PC-9 (cell line): ENCODE data around the gene RAB30. TPM values are rescaled to one million over a fixed set of nuclear protein-coding genes. Genes with fewer than 3 reads are reported as not detected.
A peak's percentile ranks its signal among the peaks of the same experiment; 100 is the strongest.

Source experiments
- BruUV-seq: library from RNA; stranded (reverse); fragments of 400-500 nt; replicated peaks from 2 replicates; lab custom pipeline; 2021; lab: Mats Ljungman, UMichigan
- CTCF ChIA-PET: fragments of 300-600 bp; sonication (Branson Sonifier 250); formaldehyde crosslinking; loops from one replicate; lab custom pipeline; 2022; ENCODE audit warnings: antibody characterized with exemption; lab: Charles Lee
- POLR2A ChIA-PET: fragments of 300-600 bp; sonication (Branson Sonifier 250); formaldehyde crosslinking; loops from one replicate; lab custom pipeline; 2022; ENCODE audit warnings: antibody characterized with exemption; ENCODE audit not compliant: unreplicated experiment; lab: Charles Lee
- DNase-seq, 2 experiments: peaks; one replicate each; pipeline versions ENCODE4 v3.0.0 to v3.0.0-alpha.2; 2015 to 2022; ENCODE audit warnings: mixed read lengths in 1 of 2
- H2AFZ ChIP-seq: fragments of 200-600 bp; sonication (generic); 2 replicates; pipeline ENCODE4 v1.8.1; 2017; ENCODE audit warnings: antibody characterized with exemption
- H3F3A ChIP-seq: fragments of 200-600 bp; sonication (generic); 2 replicates; pipeline ENCODE4 v1.8.1; 2017; ENCODE audit warnings: antibody characterized with exemption, mild to moderate bottlenecking, low read depth; ENCODE audit not compliant: insufficient read depth
- H3K27ac ChIP-seq: fragments of 200-600 bp; sonication (generic); 2 replicates; pipeline ENCODE4 v1.6.1; 2016; ENCODE audit warnings: mixed run types
- H3K27me3 ChIP-seq: fragments of 200-600 bp; sonication (generic); 2 replicates; pipeline ENCODE4 v1.6.1; 2016; ENCODE audit warnings: low read depth, mixed run types; ENCODE audit not compliant: insufficient read depth
- H3K36me3 ChIP-seq: fragments of 200-600 bp; sonication (generic); 2 replicates; pipeline ENCODE4 v1.6.1; 2016; ENCODE audit warnings: low read depth, mixed run types
- H3K4me1 ChIP-seq: fragments of 200-600 bp; sonication (generic); replicated peaks from 2 replicates; pipeline ENCODE4 v1.6.1; 2016; ENCODE audit warnings: mixed run types; ENCODE audit not compliant: insufficient read depth
- H3K4me2 ChIP-seq: fragments of 200-600 bp; sonication (generic); 2 replicates; pipeline ENCODE4 v1.6.1; 2017; ENCODE audit warnings: mixed run types
- H3K4me3 ChIP-seq: fragments of 200-600 bp; sonication (generic); 2 replicates; pipeline ENCODE4 v1.6.1; 2016; ENCODE audit warnings: mixed run types
- H3K79me2 ChIP-seq: fragments of 200-600 bp; sonication (generic); 2 replicates; pipeline ENCODE4 v1.6.1; 2017; ENCODE audit warnings: low read depth, mixed run types
- H3K9me2 ChIP-seq: fragments of 200-600 bp; sonication (generic); 2 replicates; pipeline ENCODE4 v1.8.1; 2017; ENCODE audit warnings: mild to moderate bottlenecking; ENCODE audit not compliant: insufficient read depth
- H3K9me3 ChIP-seq: fragments of 200-600 bp; sonication (generic); 2 replicates; pipeline ENCODE4 v1.8.1; 2016; ENCODE audit warnings: low read depth; ENCODE audit not compliant: insufficient read depth
- H4K20me1 ChIP-seq: fragments of 200-600 bp; sonication (generic); 2 replicates; pipeline ENCODE4 v1.8.1; 2017; ENCODE audit not compliant: insufficient read depth
- EZH2 ChIP-seq: fragments of 200-600 bp; sonication (generic); IDR thresholded peaks from 2 replicates; pipeline ENCODE4 v1.8.0; 2017; ENCODE audit warnings: antibody characterized with exemption, low read depth
- intact Hi-C: fragments of 100-400 bp; cut with micrococcal nuclease; formaldehyde crosslinking; loops from one replicate; pipeline ENCODE4 v1.10.0; 2022; ENCODE audit not compliant: unreplicated experiment
- total RNA-seq: library from RNA; stranded (reverse); gene quantifications from 2 replicates; pipeline ENCODE4 v1.2.3, GENCODE V29; 2021
- TF ChIP-seq, protein P1 (sequence below): fragments of 200-600 bp; sonication (generic); conservative IDR thresholded peaks from 2 replicates; pipeline ENCODE4 v1.6.1; 2017; ENCODE audit warnings: mixed run types, antibody characterized with exemption, mild to moderate bottlenecking, moderate library complexity

RAB30 gene
- total RNA-seq, 1 experiment from 2014 or later = 3.6 TPM

DNA sequence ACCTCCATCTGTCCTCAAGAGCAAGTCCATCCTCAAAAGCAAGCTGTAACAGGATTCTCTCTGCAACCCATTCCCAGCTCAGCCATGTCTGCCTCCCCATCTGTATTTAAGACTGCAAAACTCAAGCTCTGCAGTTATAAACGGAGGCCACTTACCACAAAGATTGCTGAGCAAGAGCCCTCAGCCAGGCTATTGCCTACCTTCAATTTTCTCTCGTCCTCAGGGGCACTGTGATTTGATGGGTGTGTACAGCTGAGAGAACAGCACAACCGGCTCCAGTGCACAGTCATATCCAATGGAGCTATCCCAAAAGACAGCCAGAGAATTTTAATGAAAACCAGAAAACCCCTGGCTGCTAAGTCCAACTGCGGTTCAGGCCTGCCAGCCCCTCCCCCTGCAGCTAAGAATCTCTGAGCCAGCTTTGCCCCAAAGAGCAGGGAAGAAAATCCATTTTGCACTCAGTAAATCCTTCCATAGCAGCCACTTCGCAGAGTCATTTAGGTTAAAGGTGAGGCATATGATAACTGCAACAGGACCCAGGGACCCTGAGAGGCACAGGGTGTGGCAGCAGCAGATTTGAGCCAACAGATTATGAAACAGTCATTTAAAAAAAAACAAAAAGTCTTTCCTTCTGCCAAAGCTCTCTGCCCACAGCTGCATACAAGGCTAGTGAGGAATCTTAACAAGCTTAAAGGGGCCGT is 37.6 kb downstream of the RAB30 start:
- H3F3A ChIP-seq = peaks cover 17% of the 10 kb centered on the region
- H3K9me2 ChIP-seq = no peaks in the 10 kb centered on the region
- no peaks in the 10 kb centered on the region for H3K79me2 ChIP-seq
- BruUV-seq = no TSS peak
- POLR2A ChIA-PET = interaction anchor here (0.5 to 0.6 kb wide), 4 partner anchors 8 to 328 kb away, joined by 3 to 9 read pairs (median 4); partner anchors contain the start of gene PCF11
- peak overlapping the region; percentile 41 for H3K27ac ChIP-seq
- peak overlapping the region; percentile 66 for H3K4me2 ChIP-seq
- no peaks in the 10 kb centered on the region for H3K36me3 ChIP-seq
- H3K4me1 ChIP-seq = peaks cover 23% of the 10 kb centered on the region
- DNase-seq = peak; percentile 51 to 79
- no peak overlapping the region; the same call in 1 of the 2 replicates for H3K4me3 ChIP-seq
- TF ChIP-seq, protein P1, sequence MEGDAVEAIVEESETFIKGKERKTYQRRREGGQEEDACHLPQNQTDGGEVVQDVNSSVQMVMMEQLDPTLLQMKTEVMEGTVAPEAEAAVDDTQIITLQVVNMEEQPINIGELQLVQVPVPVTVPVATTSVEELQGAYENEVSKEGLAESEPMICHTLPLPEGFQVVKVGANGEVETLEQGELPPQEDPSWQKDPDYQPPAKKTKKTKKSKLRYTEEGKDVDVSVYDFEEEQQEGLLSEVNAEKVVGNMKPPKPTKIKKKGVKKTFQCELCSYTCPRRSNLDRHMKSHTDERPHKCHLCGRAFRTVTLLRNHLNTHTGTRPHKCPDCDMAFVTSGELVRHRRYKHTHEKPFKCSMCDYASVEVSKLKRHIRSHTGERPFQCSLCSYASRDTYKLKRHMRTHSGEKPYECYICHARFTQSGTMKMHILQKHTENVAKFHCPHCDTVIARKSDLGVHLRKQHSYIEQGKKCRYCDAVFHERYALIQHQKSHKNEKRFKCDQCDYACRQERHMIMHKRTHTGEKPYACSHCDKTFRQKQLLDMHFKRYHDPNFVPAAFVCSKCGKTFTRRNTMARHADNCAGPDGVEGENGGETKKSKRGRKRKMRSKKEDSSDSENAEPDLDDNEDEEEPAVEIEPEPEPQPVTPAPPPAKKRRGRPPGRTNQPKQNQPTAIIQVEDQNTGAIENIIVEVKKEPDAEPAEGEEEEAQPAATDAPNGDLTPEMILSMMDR = no peak
- no peak for TF ChIP-seq EZH2
- intact Hi-C loops = loop anchor here (1.0 kb wide), 1 partner anchor 37 kb away; the partner anchor contains the start of gene RAB30
- CTCF ChIA-PET = no interaction called here
- no peaks in the 10 kb centered on the region for H4K20me1 ChIP-seq
- H2AFZ ChIP-seq = 0 out of 2 replicates have a peak overlapping the region, but pooled peaks have one; percentile 18
- H3K9me3 ChIP-seq = no peaks in the 10 kb centered on the region
- no peaks in the 10 kb centered on the region for H3K27me3 ChIP-seq

DNA sequence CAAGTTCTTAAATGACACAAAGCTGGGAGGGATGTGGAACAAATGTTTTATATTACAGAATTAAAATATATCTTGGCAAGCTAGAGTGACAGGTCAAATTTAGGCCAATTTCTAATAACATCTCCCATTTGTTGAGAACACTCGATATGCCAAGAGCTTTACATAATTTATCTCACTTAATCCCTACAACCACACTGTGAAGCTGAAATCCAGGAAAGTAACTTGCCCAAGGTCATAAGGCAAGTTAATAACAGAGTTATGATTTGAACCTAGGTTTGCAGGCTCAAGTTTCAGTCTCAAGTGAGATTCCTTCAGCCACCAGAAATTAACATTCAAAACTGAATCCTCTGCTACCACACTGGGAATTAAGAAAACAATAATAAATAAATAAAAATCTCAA is 38.3 kb downstream of the RAB30 start:
- no peaks in the 10 kb centered on the region for H3K9me2 ChIP-seq
- no peaks in the 10 kb centered on the region for H4K20me1 ChIP-seq
- no peaks in the 10 kb centered on the region for H3K36me3 ChIP-seq
- no peaks in the 10 kb centered on the region for H3K79me2 ChIP-seq
- H3K4me2 ChIP-seq = peak overlapping the region; percentile 66; the same call in 1 of the 2 replicates
- H2AFZ ChIP-seq = no peak overlapping the region
- ChIA-PET CTCF (no interaction called here), POLR2A (no interaction called here)
- H3K4me1 ChIP-seq = peaks cover 23% of the 10 kb centered on the region
- H3K9me3 ChIP-seq = no peaks in the 10 kb centered on the region
- TF ChIP-seq, protein P1 = no peak
- no peak for TF ChIP-seq EZH2
- H3K4me3 ChIP-seq = no peak overlapping the region
- BruUV-seq = no TSS peak
- intact Hi-C loops = no loop called here
- no peak for DNase-seq
- H3K27me3 ChIP-seq = no peaks in the 10 kb centered on the region
- H3F3A ChIP-seq = peaks cover 17% of the 10 kb centered on the region
- H3K27ac ChIP-seq = 0 out of 2 replicates have a peak overlapping the region, but pooled peaks have one; percentile 41

- Histone ChIP-seq H3K27me3 (no peaks in the 10 kb centered on the region), H3K9me3 (no peaks in the 10 kb centered on the region), H3K4me3 (no peak overlapping the region), H3K36me3 (no peaks in the 10 kb centered on the region), H4K20me1 (no peaks in the 10 kb centered on the region), H3K9me2 (no peaks in the 10 kb centered on the region), H3K4me2 (no peak overlapping the region), H3F3A (peaks cover 17% of the 10 kb centered on the region), H3K27ac (no peak overlapping the region), H3K79me2 (no peaks in the 10 kb centered on the region), H3K4me1 (peaks cover 24% of the 10 kb centered on the region), H2AFZ (no peak overlapping the region)
- TF ChIP-seq, protein P1 = no peak
- TF ChIP-seq EZH2 = no peak
- no peak for DNase-seq
- intact Hi-C loops = no loop called here
- no TSS peak for BruUV-seq
- ChIA-PET POLR2A (no interaction called here), CTCF (no interaction called here)
Measured at GRCh38 chr11:83031127-83031526, 40.6 kb downstream of the RAB30 start.
